PC-9 (cell line): Measurements from ENCODE around the gene PRIM2.
"Not testable (repeated sequence)": the region's sequence is repeated elsewhere in the genome, so short reads cannot be mapped to it uniquely, and the experiment has no call there.

Experiments
- CTCF ChIP-seq: fragments of 200-600 bp; sonication (generic); conservative IDR thresholded peaks from 2 replicates; pipeline ENCODE4 v1.6.1; 2017; ENCODE audit warnings: mixed run types, antibody characterized with exemption, mild to moderate bottlenecking, moderate library complexity
- EZH2 ChIP-seq: fragments of 200-600 bp; sonication (generic); IDR thresholded peaks from 2 replicates; pipeline ENCODE4 v1.8.0; 2017; ENCODE audit warnings: antibody characterized with exemption, low read depth

- TF ChIP-seq CTCF, EZH2: not testable (repeated sequence)
Measured at GRCh38 chr6:57671237-57671636, 353.8 kb downstream of the PRIM2 start.
